Liver (tissue), 9 donors: ENCODE measurements around the gene WDR82. TPM values are rescaled to one million over a fixed set of nuclear protein-coding genes. Genes with fewer than 3 reads are reported as not detected.

Experiments
- DNase-seq: peaks from one replicate; pipeline ENCODE4 v3.0.0-alpha.2; 2017; ENCODE audit warnings: low spot score
- H3K27ac ChIP-seq, 2 donors: one replicate each; pipeline ENCODE4 v1.7.0; 2013; ENCODE audit warnings: inconsistent platforms in 2 of 2, low read length in 2 of 2, control low read depth in 1 of 2, low read depth in 1 of 2, mild to moderate bottlenecking in 1 of 2
- H3K27me3 ChIP-seq, 4 donors: one replicate each; pipeline versions ENCODE4 v1.6.1 to v1.7.0; 2013; ENCODE audit warnings: low read length in 3 of 4, inconsistent platforms in 1 of 4, mild to moderate bottlenecking in 1 of 4, moderate library complexity in 1 of 4; ENCODE audit not compliant: control insufficient read depth in 4 of 4, insufficient read depth in 4 of 4
- H3K36me3 ChIP-seq, 4 donors: one replicate each; pipeline versions ENCODE4 v1.6.1 to v1.7.0; 2013; ENCODE audit warnings: low read length in 3 of 4, mild to moderate bottlenecking in 3 of 4, low read depth in 1 of 4, moderate library complexity in 1 of 4; ENCODE audit not compliant: control insufficient read depth in 4 of 4, insufficient read depth in 3 of 4
- H3K4me1 ChIP-seq, 4 donors: one replicate each; pipeline versions ENCODE4 v1.6.1 to v1.7.0; 2013; ENCODE audit warnings: low read length in 3 of 4, mild to moderate bottlenecking in 3 of 4, moderate library complexity in 1 of 4; ENCODE audit not compliant: control insufficient read depth in 4 of 4, insufficient read depth in 4 of 4
- H3K4me3 ChIP-seq, 3 donors: one replicate each; pipeline versions ENCODE4 v1.6.1 to v1.7.0; 2013; ENCODE audit warnings: low read length in 3 of 3, control low read depth in 1 of 3, low read depth in 1 of 3, mild to moderate bottlenecking in 1 of 3
- H3K9ac ChIP-seq, 2 donors: one replicate each; pipeline ENCODE4 v1.7.0; 2013; ENCODE audit warnings: low read length in 2 of 2, mild to moderate bottlenecking in 2 of 2, moderate library complexity in 2 of 2, control low read depth in 1 of 2, low read depth in 1 of 2
- H3K9me3 ChIP-seq, 4 donors: one replicate each; pipeline versions ENCODE4 v1.6.1 to v1.7.0; 2013; ENCODE audit warnings: low read length in 3 of 4; ENCODE audit not compliant: control insufficient read depth in 4 of 4
- EGR1 ChIP-seq, 2 donors: IDR thresholded peaks; 2 replicates each; pipeline ENCODE4 v1.6.1; 2016 to 2018; ENCODE audit warnings: antibody characterized with exemption in 2 of 2, low read depth in 2 of 2
- FOXA1 ChIP-seq: IDR thresholded peaks from 2 replicates; pipeline ENCODE4 v1.6.1; 2016; ENCODE audit warnings: antibody characterized with exemption
- FOXA2 ChIP-seq: IDR thresholded peaks from 2 replicates; pipeline ENCODE4 v1.6.1; 2016; ENCODE audit warnings: antibody characterized with exemption
- GABPA ChIP-seq, 2 donors: IDR thresholded peaks in 1 of 2; conservative IDR thresholded peaks in 1 of 2; 2 replicates each; pipeline ENCODE4 v1.6.1; 2016; ENCODE audit warnings: antibody characterized with exemption in 2 of 2, mild to moderate bottlenecking in 1 of 2, moderate library complexity in 1 of 2
- HNF4A ChIP-seq, 2 donors: conservative IDR thresholded peaks; 2 replicates each; pipeline ENCODE4 v1.6.1; 2016; ENCODE audit warnings: antibody characterized with exemption in 2 of 2, mild to moderate bottlenecking in 2 of 2
- HNF4G ChIP-seq: IDR thresholded peaks from 2 replicates; pipeline ENCODE4 v1.6.1; 2016; ENCODE audit warnings: antibody characterized with exemption
- JUND ChIP-seq, 2 donors: IDR thresholded peaks; 2 replicates each; pipeline ENCODE4 v1.6.1; 2016; ENCODE audit warnings: antibody characterized with exemption in 2 of 2
- MAX ChIP-seq: IDR thresholded peaks from 2 replicates; pipeline ENCODE4 v1.6.1; 2016; ENCODE audit warnings: antibody characterized with exemption
- NR2F2 ChIP-seq: IDR thresholded peaks from 2 replicates; pipeline ENCODE4 v1.6.1; 2016; ENCODE audit warnings: antibody characterized with exemption
- RAD21 ChIP-seq, 2 donors: IDR thresholded peaks; 2 replicates each; pipeline ENCODE4 v1.6.1; 2016; ENCODE audit warnings: antibody characterized with exemption in 2 of 2, mild to moderate bottlenecking in 2 of 2
- RXRA ChIP-seq, 2 donors: IDR thresholded peaks; 2 replicates each; pipeline ENCODE4 v1.6.1; 2017 to 2018; ENCODE audit warnings: antibody characterized with exemption in 2 of 2, mild to moderate bottlenecking in 1 of 2
- SP1 ChIP-seq: IDR thresholded peaks from 2 replicates; pipeline ENCODE4 v1.6.1; 2018; ENCODE audit warnings: antibody characterized with exemption, mild to moderate bottlenecking
- TAF1 ChIP-seq: conservative IDR thresholded peaks from 2 replicates; pipeline ENCODE4 v1.6.1; 2016; ENCODE audit warnings: antibody characterized with exemption, mild to moderate bottlenecking
- YY1 ChIP-seq: IDR thresholded peaks from 2 replicates; pipeline ENCODE4 v1.6.1; 2016; ENCODE audit warnings: antibody characterized with exemption, mild to moderate bottlenecking
- WGBS: extraction: QIAGEN DNeasy Blood & Tissue Kit; methylation state at CpG from one replicate; pipeline ENCODE4 v1.1.7; 2013; 5-methylcytosine and 5-hydroxymethylcytosine counted together
- polyA plus RNA-seq, 2 donors: library from polyadenylated mRNA; stranded (reverse) in 1 of 2; unstranded in 1 of 2; fragments of 200-250 nt in 1 of 2; fragments of >200 nt in 1 of 2; fragmentation: Nextera tagmentation in 1 of 2; extraction: Ambion mirVana in 1 of 2; gene quantifications; one replicate each; pipeline versions ENCODE4 v1.2.1 to v1.2.3, GENCODE V29; 2013 to 2015
- total RNA-seq, 2 donors: library from RNA; depleted of rRNA; stranded (reverse); fragments of >200 nt; gene quantifications; one replicate each; pipeline ENCODE4 v1.2.3, GENCODE V29; 2014
- TF ChIP-seq, protein P1 (sequence below): fragments of 150-350 bp; IDR thresholded peaks from 2 replicates; pipeline ENCODE4 v1.5.1; 2017; ENCODE audit warnings: improper control_type of control experiment, low read depth, low read length; ENCODE audit not compliant: missing input control
- TF ChIP-seq, protein P2 (sequence below): IDR thresholded peaks from 2 replicates; pipeline ENCODE4 v1.6.1; 2016; ENCODE audit warnings: antibody characterized with exemption, mild to moderate bottlenecking
- TF ChIP-seq, protein P3 (sequence below): IDR thresholded peaks from 2 replicates; pipeline ENCODE4 v1.6.1; 2016; ENCODE audit warnings: antibody characterized with exemption
- TF ChIP-seq, protein P4 (sequence below): IDR thresholded peaks from 2 replicates; pipeline ENCODE4 v1.6.1; 2016; ENCODE audit warnings: antibody characterized with exemption
- donor health status: healthy.
- donor health status: healthy.
- donor health status: healthy.
- donor health status: healthy.
- donor health status: healthy.

The WDR82 gene
- total and polyA plus RNA-seq, 4 donors, result 4.3 to 44.3 (median 25.5) TPM

DNA sequence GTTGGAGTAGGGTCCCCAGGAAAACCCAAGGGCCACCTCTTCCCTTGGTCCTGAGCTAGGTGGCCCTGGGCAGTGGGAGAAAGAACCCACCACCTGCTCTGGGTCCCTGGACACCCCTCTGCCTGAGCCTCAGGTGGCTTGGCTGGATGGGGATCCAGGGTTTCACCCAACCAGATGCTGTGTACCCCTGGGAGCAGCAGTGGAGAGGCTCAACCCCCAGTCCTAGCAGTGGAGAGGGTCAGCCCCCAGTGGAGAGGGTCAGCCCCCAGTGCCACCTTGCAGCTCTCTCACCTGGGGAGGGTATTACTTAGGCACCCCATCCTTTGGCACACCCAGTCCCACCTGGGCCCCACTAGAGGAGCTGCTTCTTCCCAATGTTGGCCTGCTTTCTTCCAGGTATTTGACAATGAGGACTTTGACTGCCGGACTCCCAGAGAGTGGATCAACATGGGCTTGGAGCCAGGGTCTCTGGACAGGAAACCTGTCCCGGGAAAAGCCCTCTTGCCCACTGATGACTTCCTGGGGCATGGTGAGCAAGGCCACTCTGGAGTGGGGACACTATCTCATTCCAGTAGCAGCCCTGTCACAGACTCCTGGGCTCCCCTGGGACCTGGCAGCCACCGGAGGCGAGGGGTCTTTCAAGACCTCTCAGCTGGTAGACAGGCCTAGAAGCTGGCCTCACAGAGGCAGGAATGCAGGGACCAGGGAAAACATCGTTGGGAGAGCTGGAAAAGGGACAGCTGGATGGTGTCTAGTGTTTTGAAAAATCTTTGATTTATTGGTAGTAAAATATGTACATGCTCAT lies 49.2 kb upstream of the WDR82 start:
- peak overlapping the region; percentile 27 to 46 for H3K27ac ChIP-seq
- TF ChIP-seq RAD21 (IDR thresholded peaks at IDR 0.05), result peak in 1 of 2 donors; percentile 13
- TF ChIP-seq HNF4G, result peak; percentile 42
- peak; percentile 79 to 80 for TF ChIP-seq HNF4A (conservative IDR thresholded peaks at IDR 0.05)
- peak; percentile 25 to 44 for TF ChIP-seq RXRA (IDR thresholded peaks at IDR 0.05)
- TF ChIP-seq FOXA1, result no peak
- TF ChIP-seq SP1, result peak; percentile 52
- TF ChIP-seq, protein P1, sequence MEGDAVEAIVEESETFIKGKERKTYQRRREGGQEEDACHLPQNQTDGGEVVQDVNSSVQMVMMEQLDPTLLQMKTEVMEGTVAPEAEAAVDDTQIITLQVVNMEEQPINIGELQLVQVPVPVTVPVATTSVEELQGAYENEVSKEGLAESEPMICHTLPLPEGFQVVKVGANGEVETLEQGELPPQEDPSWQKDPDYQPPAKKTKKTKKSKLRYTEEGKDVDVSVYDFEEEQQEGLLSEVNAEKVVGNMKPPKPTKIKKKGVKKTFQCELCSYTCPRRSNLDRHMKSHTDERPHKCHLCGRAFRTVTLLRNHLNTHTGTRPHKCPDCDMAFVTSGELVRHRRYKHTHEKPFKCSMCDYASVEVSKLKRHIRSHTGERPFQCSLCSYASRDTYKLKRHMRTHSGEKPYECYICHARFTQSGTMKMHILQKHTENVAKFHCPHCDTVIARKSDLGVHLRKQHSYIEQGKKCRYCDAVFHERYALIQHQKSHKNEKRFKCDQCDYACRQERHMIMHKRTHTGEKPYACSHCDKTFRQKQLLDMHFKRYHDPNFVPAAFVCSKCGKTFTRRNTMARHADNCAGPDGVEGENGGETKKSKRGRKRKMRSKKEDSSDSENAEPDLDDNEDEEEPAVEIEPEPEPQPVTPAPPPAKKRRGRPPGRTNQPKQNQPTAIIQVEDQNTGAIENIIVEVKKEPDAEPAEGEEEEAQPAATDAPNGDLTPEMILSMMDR, result no peak
- peak in 1 of 2 donors; percentile 76 for TF ChIP-seq GABPA (IDR thresholded peaks at IDR 0.05 in 1 of 2, conservative IDR thresholded peaks at IDR 0.05 in 1 of 2)
- WGBS, result 60% methylated on average over 5 of the region's 5 CpGs
- no peaks in the 10 kb centered on the region for H3K9me3 ChIP-seq
- no peak overlapping the region for H3K4me3 ChIP-seq
- H3K36me3 ChIP-seq, result peaks cover 0 to 18% (median 3%) of the 10 kb centered on the region in 4 donors
- peak; percentile 42 for DNase-seq
- peaks cover 11 to 29% (median 22%) of the 10 kb centered on the region in 4 donors for H3K4me1 ChIP-seq
- H3K9ac ChIP-seq, result no peak overlapping the region
- H3K27me3 ChIP-seq, result no peaks in the 10 kb centered on the region

- no peak for DNase-seq
- Histone ChIP-seq H3K36me3 (peaks cover 0 to 12% (median 3%) of the 10 kb centered on the region in 4 donors), H3K9me3 (no peaks in the 10 kb centered on the region), H3K4me3 (no peak overlapping the region), H3K4me1 (peaks cover 11 to 29% (median 22%) of the 10 kb centered on the region in 4 donors), H3K27me3 (no peaks in the 10 kb centered on the region), H3K9ac (no peak overlapping the region), H3K27ac (no peak overlapping the region)
- WGBS, result 94% methylated on average over 6 of the region's 6 CpGs
- TF ChIP-seq, protein P2, sequence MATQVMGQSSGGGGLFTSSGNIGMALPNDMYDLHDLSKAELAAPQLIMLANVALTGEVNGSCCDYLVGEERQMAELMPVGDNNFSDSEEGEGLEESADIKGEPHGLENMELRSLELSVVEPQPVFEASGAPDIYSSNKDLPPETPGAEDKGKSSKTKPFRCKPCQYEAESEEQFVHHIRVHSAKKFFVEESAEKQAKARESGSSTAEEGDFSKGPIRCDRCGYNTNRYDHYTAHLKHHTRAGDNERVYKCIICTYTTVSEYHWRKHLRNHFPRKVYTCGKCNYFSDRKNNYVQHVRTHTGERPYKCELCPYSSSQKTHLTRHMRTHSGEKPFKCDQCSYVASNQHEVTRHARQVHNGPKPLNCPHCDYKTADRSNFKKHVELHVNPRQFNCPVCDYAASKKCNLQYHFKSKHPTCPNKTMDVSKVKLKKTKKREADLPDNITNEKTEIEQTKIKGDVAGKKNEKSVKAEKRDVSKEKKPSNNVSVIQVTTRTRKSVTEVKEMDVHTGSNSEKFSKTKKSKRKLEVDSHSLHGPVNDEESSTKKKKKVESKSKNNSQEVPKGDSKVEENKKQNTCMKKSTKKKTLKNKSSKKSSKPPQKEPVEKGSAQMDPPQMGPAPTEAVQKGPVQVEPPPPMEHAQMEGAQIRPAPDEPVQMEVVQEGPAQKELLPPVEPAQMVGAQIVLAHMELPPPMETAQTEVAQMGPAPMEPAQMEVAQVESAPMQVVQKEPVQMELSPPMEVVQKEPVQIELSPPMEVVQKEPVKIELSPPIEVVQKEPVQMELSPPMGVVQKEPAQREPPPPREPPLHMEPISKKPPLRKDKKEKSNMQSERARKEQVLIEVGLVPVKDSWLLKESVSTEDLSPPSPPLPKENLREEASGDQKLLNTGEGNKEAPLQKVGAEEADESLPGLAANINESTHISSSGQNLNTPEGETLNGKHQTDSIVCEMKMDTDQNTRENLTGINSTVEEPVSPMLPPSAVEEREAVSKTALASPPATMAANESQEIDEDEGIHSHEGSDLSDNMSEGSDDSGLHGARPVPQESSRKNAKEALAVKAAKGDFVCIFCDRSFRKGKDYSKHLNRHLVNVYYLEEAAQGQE, result no peak
- no peak for TF ChIP-seq HNF4A (conservative IDR thresholded peaks at IDR 0.05)
- no peak for TF ChIP-seq EGR1 (IDR thresholded peaks at IDR 0.05; ENCODE audit: low read depth in 2 of 2)
- no peak for TF ChIP-seq JUND (IDR thresholded peaks at IDR 0.05)
- TF ChIP-seq NR2F2, result no peak
- TF ChIP-seq, protein P3, sequence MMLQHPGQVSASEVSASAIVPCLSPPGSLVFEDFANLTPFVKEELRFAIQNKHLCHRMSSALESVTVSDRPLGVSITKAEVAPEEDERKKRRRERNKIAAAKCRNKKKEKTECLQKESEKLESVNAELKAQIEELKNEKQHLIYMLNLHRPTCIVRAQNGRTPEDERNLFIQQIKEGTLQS, result no peak
- no peak for TF ChIP-seq SP1
- TF ChIP-seq, protein P4, sequence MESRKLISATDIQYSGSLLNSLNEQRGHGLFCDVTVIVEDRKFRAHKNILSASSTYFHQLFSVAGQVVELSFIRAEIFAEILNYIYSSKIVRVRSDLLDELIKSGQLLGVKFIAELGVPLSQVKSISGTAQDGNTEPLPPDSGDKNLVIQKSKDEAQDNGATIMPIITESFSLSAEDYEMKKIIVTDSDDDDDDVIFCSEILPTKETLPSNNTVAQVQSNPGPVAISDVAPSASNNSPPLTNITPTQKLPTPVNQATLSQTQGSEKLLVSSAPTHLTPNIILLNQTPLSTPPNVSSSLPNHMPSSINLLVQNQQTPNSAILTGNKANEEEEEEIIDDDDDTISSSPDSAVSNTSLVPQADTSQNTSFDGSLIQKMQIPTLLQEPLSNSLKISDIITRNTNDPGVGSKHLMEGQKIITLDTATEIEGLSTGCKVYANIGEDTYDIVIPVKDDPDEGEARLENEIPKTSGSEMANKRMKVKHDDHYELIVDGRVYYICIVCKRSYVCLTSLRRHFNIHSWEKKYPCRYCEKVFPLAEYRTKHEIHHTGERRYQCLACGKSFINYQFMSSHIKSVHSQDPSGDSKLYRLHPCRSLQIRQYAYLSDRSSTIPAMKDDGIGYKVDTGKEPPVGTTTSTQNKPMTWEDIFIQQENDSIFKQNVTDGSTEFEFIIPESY, result no peak
- no peak for TF ChIP-seq FOXA2
- TF ChIP-seq MAX, result no peak
- TF ChIP-seq HNF4G, result no peak
- no peak for TF ChIP-seq RXRA (IDR thresholded peaks at IDR 0.05)
- TF ChIP-seq RAD21 (IDR thresholded peaks at IDR 0.05), result no peak
- no peak for TF ChIP-seq FOXA1
- TF ChIP-seq, protein P1, result no peak
- TF ChIP-seq TAF1, result no peak
- TF ChIP-seq GABPA (IDR thresholded peaks at IDR 0.05 in 1 of 2, conservative IDR thresholded peaks at IDR 0.05 in 1 of 2), result no peak
- TF ChIP-seq YY1, result no peak
Observed at GRCh38 chr3:52326976-52327375, 48.5 kb upstream of the WDR82 start.
